Fibroblast of lung (primary cell): ENCODE results near the gene ATOSB.

Experiments used
- EZH2 ChIP-seq: IDR thresholded peaks from 2 replicates; pipeline ENCODE4 v1.5.1; 2012; ENCODE audit warnings: low read length, control low read depth, mild to moderate bottlenecking; ENCODE audit errors: missing control alignments
- TF ChIP-seq, protein P1 (sequence below), 2 donors: IDR thresholded peaks in 1 of 2; conservative IDR thresholded peaks in 1 of 2; 1 replicate in 1 of 2; 2 replicates in 1 of 2; pipeline ENCODE4 v1.5.1; 2011 to 2012; ENCODE audit warnings: low read length in 2 of 2, control low read depth in 1 of 2, inconsistent platforms in 1 of 2, low read depth in 1 of 2, mild to moderate bottlenecking in 1 of 2

DNA sequence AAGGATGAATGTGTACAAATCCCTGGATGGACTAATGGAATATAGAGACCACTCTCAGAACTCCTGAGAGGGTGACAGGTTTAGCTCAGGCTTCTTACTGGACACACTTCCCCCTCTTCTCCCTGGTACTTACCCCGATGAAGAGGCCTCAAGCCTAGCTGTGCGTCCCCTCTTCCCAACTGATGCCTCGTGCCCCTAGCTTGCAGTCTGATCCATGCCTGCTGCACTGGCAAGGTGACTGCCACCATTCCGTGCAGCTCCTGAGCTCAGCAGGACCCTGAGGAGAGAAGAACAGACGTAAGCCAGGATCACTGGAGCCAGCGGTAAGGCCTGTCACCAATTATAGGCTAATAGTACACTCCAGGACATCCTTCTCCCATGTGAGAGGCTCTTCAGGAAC is 7.2 kb downstream of the ATOSB start:
- TF ChIP-seq EZH2 = no peak
- TF ChIP-seq, protein P1, sequence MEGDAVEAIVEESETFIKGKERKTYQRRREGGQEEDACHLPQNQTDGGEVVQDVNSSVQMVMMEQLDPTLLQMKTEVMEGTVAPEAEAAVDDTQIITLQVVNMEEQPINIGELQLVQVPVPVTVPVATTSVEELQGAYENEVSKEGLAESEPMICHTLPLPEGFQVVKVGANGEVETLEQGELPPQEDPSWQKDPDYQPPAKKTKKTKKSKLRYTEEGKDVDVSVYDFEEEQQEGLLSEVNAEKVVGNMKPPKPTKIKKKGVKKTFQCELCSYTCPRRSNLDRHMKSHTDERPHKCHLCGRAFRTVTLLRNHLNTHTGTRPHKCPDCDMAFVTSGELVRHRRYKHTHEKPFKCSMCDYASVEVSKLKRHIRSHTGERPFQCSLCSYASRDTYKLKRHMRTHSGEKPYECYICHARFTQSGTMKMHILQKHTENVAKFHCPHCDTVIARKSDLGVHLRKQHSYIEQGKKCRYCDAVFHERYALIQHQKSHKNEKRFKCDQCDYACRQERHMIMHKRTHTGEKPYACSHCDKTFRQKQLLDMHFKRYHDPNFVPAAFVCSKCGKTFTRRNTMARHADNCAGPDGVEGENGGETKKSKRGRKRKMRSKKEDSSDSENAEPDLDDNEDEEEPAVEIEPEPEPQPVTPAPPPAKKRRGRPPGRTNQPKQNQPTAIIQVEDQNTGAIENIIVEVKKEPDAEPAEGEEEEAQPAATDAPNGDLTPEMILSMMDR (conservative IDR thresholded peaks at IDR 0.05 in 1 of 2, IDR thresholded peaks at IDR 0.05 in 1 of 2; ENCODE audit: low read depth in 1 of 2, low read length in 2 of 2) = no peak
